Keratinocyte (primary cell): ENCODE measurements around the gene GAGE10. TPM values are rescaled to one million over a fixed set of nuclear protein-coding genes. Genes with fewer than 3 reads are reported as not detected.

Source experiments
- DNase-seq: peaks from one replicate; pipeline ENCODE4 v3.0.0-alpha.2; 2011; ENCODE audit warnings: low read depth, missing footprints, low spot score
- FAIRE-seq: peaks from 2 replicates; lab custom pipeline; 2011; peaks lifted over from hg19 to GRCh38; lab: Jason Lieb, UNC
- H2AFZ ChIP-seq: 2 replicates; pipeline ENCODE4 v1.6.0; 2012; ENCODE audit warnings: low read length, control low read depth, inconsistent platforms; ENCODE audit not compliant: control insufficient read depth
- H3K27ac ChIP-seq: 2 replicates; pipeline ENCODE4 v1.5.1; 2011; ENCODE audit warnings: low read length; ENCODE audit not compliant: control insufficient read depth, insufficient read depth
- H3K27me3 ChIP-seq: 3 replicates; pipeline ENCODE4 v1.6.0; 2011; ENCODE audit warnings: low read length; ENCODE audit not compliant: control insufficient read depth, insufficient read depth; ENCODE audit errors: extremely low read depth
- H3K36me3 ChIP-seq, 2 experiments: 2 replicates in 1 of 2; 3 replicates in 1 of 2; pipeline ENCODE4 v1.5.1; 2011; ENCODE audit warnings: low read length in 2 of 2, mild to moderate bottlenecking in 1 of 2; ENCODE audit not compliant: control insufficient read depth in 2 of 2, insufficient read depth in 2 of 2; ENCODE audit errors: extremely low read depth in 1 of 2
- H3K4me1 ChIP-seq: 3 replicates; pipeline ENCODE4 v1.5.1; 2011; ENCODE audit warnings: low read length; ENCODE audit not compliant: control insufficient read depth, insufficient read depth; ENCODE audit errors: extremely low read depth
- H3K4me2 ChIP-seq: 3 replicates; pipeline ENCODE4 v1.6.0; 2011; ENCODE audit warnings: low read depth, low read length; ENCODE audit not compliant: control insufficient read depth, insufficient read depth; ENCODE audit errors: extremely low read depth
- H3K4me3 ChIP-seq, 3 experiments: fragments of 200-600 bp in 1 of 3; sonication (generic) in 1 of 3; 2 replicates in 2 of 3; 3 replicates in 1 of 3; pipeline ENCODE4 v1.5.1; 2011 to 2016; ENCODE audit warnings: low read length in 3 of 3, mild to moderate bottlenecking in 3 of 3, control low read depth in 2 of 3, inconsistent platforms in 1 of 3, low read depth in 1 of 3, mixed read lengths in 1 of 3, mixed run types in 1 of 3, moderate library complexity in 1 of 3; ENCODE audit not compliant: control insufficient read depth in 2 of 3, insufficient read depth in 2 of 3; ENCODE audit errors: extremely low read depth in 1 of 3
- H3K79me2 ChIP-seq: 2 replicates; pipeline ENCODE4 v1.6.0; 2012; ENCODE audit warnings: low read length; ENCODE audit not compliant: control insufficient read depth, insufficient read depth
- H3K9ac ChIP-seq: 3 replicates; pipeline ENCODE4 v1.6.0; 2011; ENCODE audit warnings: low read length; ENCODE audit not compliant: control insufficient read depth, insufficient read depth; ENCODE audit errors: extremely low read depth
- H3K9me1 ChIP-seq: 3 replicates; pipeline ENCODE4 v1.6.0; 2011; ENCODE audit warnings: low read length; ENCODE audit not compliant: control insufficient read depth, insufficient read depth; ENCODE audit errors: extremely low read depth
- H3K9me3 ChIP-seq: 2 replicates; pipeline ENCODE4 v1.5.1; 2012; ENCODE audit warnings: low read depth, low read length; ENCODE audit not compliant: control insufficient read depth
- H4K20me1 ChIP-seq: 3 replicates; pipeline ENCODE4 v1.6.0; 2011; ENCODE audit warnings: low read length; ENCODE audit not compliant: control insufficient read depth, insufficient read depth; ENCODE audit errors: extremely low read depth
- EZH2 ChIP-seq: IDR thresholded peaks from one replicate; pipeline ENCODE4 v1.6.1; 2012; ENCODE audit warnings: inconsistent platforms, mild to moderate bottlenecking, low read length, moderate library complexity
- dilution Hi-C: fragments of 300-500 bp; cut with MboI; formaldehyde crosslinking; loops from one replicate; pipeline ENCODE4 v1.7.0; 2020; ENCODE audit warnings: low sequenced_read_pairs; ENCODE audit not compliant: extremely low pct_ligation_motif_present
- polyA plus RNA-seq, 5 experiments: library from polyadenylated mRNA; depleted of rRNA in 3 of 5; stranded (reverse) in 3 of 5; stranded (forward) in 1 of 5; unstranded in 1 of 5; fragments of >200 nt; gene quantifications; 1 replicate in 1 of 5; 2 replicates in 3 of 5; 3 replicates in 1 of 5; pipeline versions ENCODE4 v1.2.1 to v1.2.3, GENCODE V29; 2011 to 2012; ENCODE audit warnings: missing spikeins in 2 of 5, low read depth in 1 of 5, low replicate concordance in 1 of 5
- TF ChIP-seq, protein P1 (sequence below), 3 experiments: IDR thresholded peaks in 1 of 3; conservative IDR thresholded peaks in 1 of 3; optimal IDR thresholded peaks in 1 of 3; 2 replicates in 2 of 3; 3 replicates in 1 of 3; pipeline versions ENCODE3 to v1.5.1; 2011; ENCODE audit warnings: low read length in 3 of 3, mild to moderate bottlenecking in 3 of 3, moderate library complexity in 2 of 3, control low read depth in 1 of 3, inconsistent platforms in 1 of 3; ENCODE audit not compliant: insufficient read depth in 2 of 3; ENCODE audit errors: extremely low read depth in 1 of 3

The GAGE10 gene
- polyA plus RNA-seq, 1 donor (not counting 4 experiments of a cell fraction or from before 2014, with no cell fraction given), result not detected

DNA sequence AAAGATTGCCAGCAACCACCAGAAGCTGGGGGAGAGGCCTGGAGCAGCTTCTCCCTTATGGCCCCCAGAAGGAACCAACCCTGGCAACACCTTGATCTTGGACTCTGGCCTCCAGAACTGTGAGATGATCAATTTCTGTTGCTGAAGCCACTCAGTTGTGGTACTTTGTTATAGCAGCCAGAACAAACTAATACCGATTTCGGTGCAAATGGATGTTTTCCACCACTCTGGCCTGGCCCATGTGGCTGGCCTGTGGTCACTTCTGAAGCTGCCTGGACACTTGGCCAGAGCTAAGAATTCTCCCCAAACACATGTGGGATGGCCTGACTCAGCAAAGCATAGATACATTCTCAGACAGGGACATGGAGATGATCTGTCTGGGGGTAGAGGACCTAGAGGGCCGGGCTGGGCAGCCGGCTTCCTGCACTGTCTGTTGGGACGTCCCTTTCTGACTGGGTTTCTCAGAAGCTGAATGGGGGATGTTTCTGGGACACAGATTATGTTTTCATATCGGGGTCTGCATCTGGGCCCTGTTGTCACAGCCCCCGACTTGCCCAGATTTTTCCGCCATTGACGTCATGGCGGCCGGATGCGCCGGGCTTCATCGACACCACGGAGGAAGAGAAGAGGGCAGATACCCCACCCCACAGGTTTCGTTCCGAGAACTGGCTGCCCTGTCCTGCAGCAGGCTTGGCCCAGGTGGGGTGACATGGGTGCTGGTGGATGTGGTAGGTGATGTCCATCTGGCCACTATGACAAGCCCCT is 43.0 kb upstream of the GAGE10 start:
- Histone ChIP-seq H3K27ac (no peak overlapping the region), H3K4me2 (no peak overlapping the region), H3K27me3 (no peaks in the 10 kb centered on the region), H3K4me3 (no peak overlapping the region), H3K9me3 (no peaks in the 10 kb centered on the region), H3K4me1 (no peaks in the 10 kb centered on the region), H4K20me1 (no peaks in the 10 kb centered on the region), H2AFZ (no peak overlapping the region), H3K36me3 (no peaks in the 10 kb centered on the region), H3K9ac (no peak overlapping the region), H3K9me1 (no peaks in the 10 kb centered on the region), H3K79me2 (no peaks in the 10 kb centered on the region)
- no peak for DNase-seq
- dilution Hi-C loops, result no loop called here
- FAIRE-seq, result no peak
- TF ChIP-seq EZH2, result no peak
- TF ChIP-seq, protein P1, sequence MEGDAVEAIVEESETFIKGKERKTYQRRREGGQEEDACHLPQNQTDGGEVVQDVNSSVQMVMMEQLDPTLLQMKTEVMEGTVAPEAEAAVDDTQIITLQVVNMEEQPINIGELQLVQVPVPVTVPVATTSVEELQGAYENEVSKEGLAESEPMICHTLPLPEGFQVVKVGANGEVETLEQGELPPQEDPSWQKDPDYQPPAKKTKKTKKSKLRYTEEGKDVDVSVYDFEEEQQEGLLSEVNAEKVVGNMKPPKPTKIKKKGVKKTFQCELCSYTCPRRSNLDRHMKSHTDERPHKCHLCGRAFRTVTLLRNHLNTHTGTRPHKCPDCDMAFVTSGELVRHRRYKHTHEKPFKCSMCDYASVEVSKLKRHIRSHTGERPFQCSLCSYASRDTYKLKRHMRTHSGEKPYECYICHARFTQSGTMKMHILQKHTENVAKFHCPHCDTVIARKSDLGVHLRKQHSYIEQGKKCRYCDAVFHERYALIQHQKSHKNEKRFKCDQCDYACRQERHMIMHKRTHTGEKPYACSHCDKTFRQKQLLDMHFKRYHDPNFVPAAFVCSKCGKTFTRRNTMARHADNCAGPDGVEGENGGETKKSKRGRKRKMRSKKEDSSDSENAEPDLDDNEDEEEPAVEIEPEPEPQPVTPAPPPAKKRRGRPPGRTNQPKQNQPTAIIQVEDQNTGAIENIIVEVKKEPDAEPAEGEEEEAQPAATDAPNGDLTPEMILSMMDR (optimal IDR thresholded peaks at IDR 0.05 in 1 of 3, IDR thresholded peaks at IDR 0.05 in 1 of 3, conservative IDR thresholded peaks at IDR 0.05 in 1 of 3; ENCODE audit: extremely low read depth in 1 of 3, insufficient read depth in 2 of 3, low read length in 3 of 3), result no peak

DNA sequence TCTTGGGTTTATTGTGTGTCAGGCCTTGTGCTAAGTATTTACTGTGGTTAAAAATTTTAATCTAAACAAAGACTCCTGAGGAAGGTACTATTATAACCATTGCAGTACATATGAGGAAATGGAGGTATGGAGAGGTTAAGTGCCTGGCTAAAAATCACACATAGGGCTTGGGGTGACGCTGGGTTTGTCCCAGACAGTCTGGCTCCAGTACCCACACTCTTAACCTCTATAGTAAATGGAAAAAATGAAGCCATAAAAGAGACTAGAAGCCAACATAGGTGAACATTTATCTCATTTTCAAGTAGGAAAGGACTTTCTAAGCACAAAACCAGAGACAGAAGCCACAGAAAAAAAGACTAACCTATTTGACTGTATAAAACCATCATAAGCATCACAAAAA is 40.8 kb upstream of the GAGE10 start:
- TF ChIP-seq, protein P1 (optimal IDR thresholded peaks at IDR 0.05 in 1 of 3, IDR thresholded peaks at IDR 0.05 in 1 of 3, conservative IDR thresholded peaks at IDR 0.05 in 1 of 3; ENCODE audit: extremely low read depth in 1 of 3, insufficient read depth in 2 of 3, low read length in 3 of 3), result no peak
- no peak for TF ChIP-seq EZH2
- no peak overlapping the region for H2AFZ ChIP-seq
- H3K9me3 ChIP-seq, result no peaks in the 10 kb centered on the region
- H3K4me3 ChIP-seq, result no peak overlapping the region
- no peaks in the 10 kb centered on the region for H3K9me1 ChIP-seq
- H3K79me2 ChIP-seq, result no peaks in the 10 kb centered on the region
- no peaks in the 10 kb centered on the region for H3K36me3 ChIP-seq
- dilution Hi-C loops, result no loop called here
- H3K4me1 ChIP-seq, result no peaks in the 10 kb centered on the region
- FAIRE-seq (no peak), DNase-seq (no peak)
- no peak overlapping the region for H3K4me2 ChIP-seq
- H4K20me1 ChIP-seq, result no peaks in the 10 kb centered on the region
- H3K27ac ChIP-seq, result no peak overlapping the region
- H3K9ac ChIP-seq, result no peak overlapping the region
- no peaks in the 10 kb centered on the region for H3K27me3 ChIP-seq
